ENCODE measurements around the gene ACTR1B. TPM values are rescaled to one million over a fixed set of nuclear protein-coding genes. Genes with fewer than 3 reads are reported as not detected.
"Not testable (repeated sequence)": the region's sequence is repeated elsewhere in the genome, so short reads cannot be mapped to it uniquely, and the experiment has no call there.

Gene ACTR1B
- total and polyA plus RNA-seq, 2 experiments from 2014 or later = 18.1 to 56.3 TPM

- Histone ChIP-seq H3K9me2 (replicated peaks; ENCODE audit: insufficient read depth) (no peaks in the 10 kb centered on the region), H3K79me2 (no peaks in the 10 kb centered on the region), H3K9me3 (ENCODE audit: low read depth) (no peaks in the 10 kb centered on the region), H3K4me1 (ENCODE audit: insufficient read depth) (no peaks in the 10 kb centered on the region), H4K20me1 (ENCODE audit: insufficient read depth, poor library complexity, severe bottlenecking) (no peaks in the 10 kb centered on the region), H3K4me2 (no peak overlapping the region), H3K36me3 (replicated peaks; ENCODE audit: insufficient read depth, low read depth) (no peaks in the 10 kb centered on the region), H2AFZ (no peak overlapping the region), H3K27ac (no peak overlapping the region), H3K4me3 (no peak overlapping the region), H3K27me3 (no peaks in the 10 kb centered on the region)
- DNase-seq (ENCODE audit: low spot score) = no peak
- TF ChIP-seq CTCF (IDR thresholded peaks at IDR 0.05; ENCODE audit: poor library complexity) (no peak), EZH2 (IDR thresholded peaks at IDR 0.05; ENCODE audit: borderline replicate concordance) (no peak), EZH2phosphoT487 (IDR thresholded peaks at IDR 0.05; ENCODE audit: low read depth, severe bottlenecking, unreplicated experiment) (no peak)
Observed at GRCh38 chr2:97693476-97693875, 29.6 kb upstream of the ACTR1B start.

DNA sequence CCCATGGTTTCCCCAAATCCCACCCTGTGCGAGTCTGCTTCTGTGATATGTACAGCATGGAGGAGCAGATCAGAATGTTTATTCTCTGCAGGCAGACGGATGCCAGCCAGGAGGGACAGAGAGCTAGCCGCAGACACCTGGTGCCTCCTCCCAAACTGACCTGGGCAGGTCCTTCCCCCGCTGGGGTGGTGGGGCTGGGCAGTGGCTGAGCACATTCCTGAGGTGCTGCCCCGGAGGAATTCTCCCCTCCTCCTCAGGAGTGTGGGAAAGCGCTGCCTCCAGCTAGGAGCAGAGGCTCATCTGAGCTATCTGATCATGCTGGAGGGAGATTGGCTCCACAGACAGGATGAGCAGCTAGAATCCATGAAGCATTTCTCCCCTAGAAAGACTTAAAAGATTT lies 27.3 kb upstream of the ACTR1B start:
- no peak for TF ChIP-seq EZH2phosphoT487 (IDR thresholded peaks at IDR 0.05; ENCODE audit: low read depth, severe bottlenecking, unreplicated experiment)
- TF ChIP-seq CTCF (IDR thresholded peaks at IDR 0.05; ENCODE audit: poor library complexity) = no peak
- no peak for TF ChIP-seq EZH2 (IDR thresholded peaks at IDR 0.05; ENCODE audit: borderline replicate concordance)
- Histone ChIP-seq H3K9me2 (replicated peaks; ENCODE audit: insufficient read depth) (no peaks in the 10 kb centered on the region), H2AFZ (no peak overlapping the region), H3K9me3 (ENCODE audit: low read depth) (no peaks in the 10 kb centered on the region), H3K27ac (no peak overlapping the region), H3K36me3 (replicated peaks; ENCODE audit: insufficient read depth, low read depth) (no peaks in the 10 kb centered on the region), H3K27me3 (no peaks in the 10 kb centered on the region), H4K20me1 (ENCODE audit: insufficient read depth, poor library complexity, severe bottlenecking) (no peaks in the 10 kb centered on the region), H3K4me1 (ENCODE audit: insufficient read depth) (no peaks in the 10 kb centered on the region), H3K4me2 (no peak overlapping the region), H3K79me2 (no peaks in the 10 kb centered on the region), H3K4me3 (no peak overlapping the region)
- WGBS (ENCODE audit: low lambda C conversion rate, missing lambda C conversion rate) = 39% methylated on average over 6 of the region's 6 CpGs
- DNase-seq (ENCODE audit: low spot score) = no peak

- H3K4me1 ChIP-seq (ENCODE audit: insufficient read depth) = no peaks in the 10 kb centered on the region
- H3K27ac ChIP-seq = no peak overlapping the region
Observed at GRCh38 chr2:97688062-97688827, 24.4 kb upstream of the ACTR1B start.

DNA sequence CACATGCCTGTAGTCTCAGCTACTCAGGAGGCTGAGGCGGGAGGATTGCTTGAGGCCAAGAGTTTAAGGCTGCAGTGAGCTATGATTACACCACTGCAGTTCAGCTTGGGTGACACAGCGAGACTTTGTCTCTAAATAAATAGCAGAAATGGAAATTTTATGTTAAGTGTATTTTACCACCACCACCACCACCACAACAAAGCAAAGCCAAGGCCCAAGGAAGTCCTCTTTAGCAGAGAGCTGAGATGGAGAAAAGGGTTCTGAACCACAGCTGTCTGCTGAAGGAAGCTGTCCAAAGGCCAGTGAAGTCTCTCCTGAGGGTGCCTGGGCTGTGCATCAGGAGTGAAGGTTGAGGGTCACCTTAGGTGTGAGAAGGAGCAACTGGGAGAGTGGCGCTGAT lies 23.4 kb upstream of the ACTR1B start:
- DNase-seq (ENCODE audit: low spot score); H3K27me3 ChIP-seq; H3K9me3 ChIP-seq (ENCODE audit: low read depth): not testable (repeated sequence)

More at GRCh38 chr2:97688062-97688827, 24.4 kb upstream of the ACTR1B start:
- Histone ChIP-seq H3K4me3 (no peak overlapping the region), H2AFZ (no peak overlapping the region), H3K9me2 (replicated peaks; ENCODE audit: insufficient read depth) (no peaks in the 10 kb centered on the region), H3K79me2 (no peaks in the 10 kb centered on the region), H3K9me3 (ENCODE audit: low read depth) (no peaks in the 10 kb centered on the region), H4K20me1 (ENCODE audit: insufficient read depth, poor library complexity, severe bottlenecking) (no peaks in the 10 kb centered on the region), H3K36me3 (replicated peaks; ENCODE audit: insufficient read depth, low read depth) (no peaks in the 10 kb centered on the region), H3K27me3 (no peaks in the 10 kb centered on the region), H3K4me2 (no peak overlapping the region)
- TF ChIP-seq CTCF (IDR thresholded peaks at IDR 0.05; ENCODE audit: poor library complexity) (no peak), EZH2phosphoT487 (IDR thresholded peaks at IDR 0.05; ENCODE audit: low read depth, severe bottlenecking, unreplicated experiment) (no peak), EZH2 (IDR thresholded peaks at IDR 0.05; ENCODE audit: borderline replicate concordance) (no peak)
- 81% methylated on average over 11 of the region's 11 CpGs for WGBS (ENCODE audit: low lambda C conversion rate, missing lambda C conversion rate)
- DNase-seq (ENCODE audit: low spot score) = no peak

More for the DNA sequence above, 23.4 kb upstream of the ACTR1B start:
- not testable (repeated sequence) for H3K4me2 ChIP-seq; H4K20me1 ChIP-seq (ENCODE audit: insufficient read depth, poor library complexity, severe bottlenecking); H3K36me3 ChIP-seq (replicated peaks; ENCODE audit: insufficient read depth, low read depth); H3K79me2 ChIP-seq; H2AFZ ChIP-seq; H3K4me1 ChIP-seq (ENCODE audit: insufficient read depth); H3K9me2 ChIP-seq (replicated peaks; ENCODE audit: insufficient read depth); H3K4me3 ChIP-seq; H3K27ac ChIP-seq
- WGBS (ENCODE audit: low lambda C conversion rate, missing lambda C conversion rate) = 100% methylated on average over 2 of the region's 3 CpGs

Measured in hepatocyte (in vitro differentiated cells).